HepG2 (cell line): Measurements from ENCODE around the gene TRERF1.

Experiments
- NRL ChIP-seq: sonication (generic); formaldehyde crosslinking; IDR thresholded peaks from 2 replicates; pipeline ENCODE4 v1.5.0; 2020; ENCODE audit warnings: missing genetic modification reagents, mild to moderate bottlenecking, moderate library complexity, borderline replicate concordance
- POLR2AphosphoS5 ChIP-seq: IDR thresholded peaks from 2 replicates; pipeline ENCODE4 v1.6.1; 2012; ENCODE audit warnings: low read depth, low read length

- TF ChIP-seq NRL (CRISPR knock-in tag) (no peak), POLR2AphosphoS5 (no peak)
Measured at GRCh38 chr6:42407379-42407778, 44.3 kb downstream of the TRERF1 start.
